GM10266 (cell line): ENCODE measurements around the gene ANGPTL4.
A peak's percentile ranks its signal among the peaks of the same experiment; 100 is the strongest.
"Not testable (repeated sequence)": the region's sequence is repeated elsewhere in the genome, so short reads cannot be mapped to it uniquely, and the experiment has no call there.

ENCODE experiments used
- DNase-seq: peaks from one replicate; pipeline ENCODE4 v3.0.0; 2012; ENCODE audit errors: extremely low spot score
- CTCF ChIP-seq: IDR thresholded peaks from 2 replicates; pipeline ENCODE4 v1.5.1; 2012; ENCODE audit warnings: mild to moderate bottlenecking, low read depth; ENCODE audit not compliant: control insufficient read depth, insufficient read depth; ENCODE audit errors: missing control alignments

ANGPTL4 gene

GRCh38 chr19:8352134-8352827 lies 11.7 kb upstream of the ANGPTL4 start:
- no peak for TF ChIP-seq CTCF
- no peak for DNase-seq

- DNase-seq, result not testable (repeated sequence)
Measured at GRCh38 chr19:8352845-8353244, 11.1 kb upstream of the ANGPTL4 start.

- peak; percentile 8 for DNase-seq
- no peak for TF ChIP-seq CTCF
Measured at GRCh38 chr19:8355631-8356402, 8.1 kb upstream of the ANGPTL4 start.

GRCh38 chr19:8357007-8357521 lies 6.9 kb upstream of the ANGPTL4 start:
- no peak for TF ChIP-seq CTCF
- DNase-seq, result no peak

GRCh38 chr19:8358948-8359347 lies 5.0 kb upstream of the ANGPTL4 start:
- TF ChIP-seq CTCF, result no peak
- DNase-seq, result no peak

GRCh38 chr19:8360196-8360595 lies 3.8 kb upstream of the ANGPTL4 start:
- DNase-seq, result no peak
- no peak for TF ChIP-seq CTCF

- DNase-seq, result no peak
- no peak for TF ChIP-seq CTCF
Measured at GRCh38 chr19:8361921-8362793, 1.8 kb upstream of the ANGPTL4 start.
